Tibial artery (tissue), 4 donors: Measurements from ENCODE around the gene IGSF9B.

ENCODE experiments used
- DNase-seq, 2 donors: peaks; one replicate each; pipeline ENCODE4 v3.0.0-alpha.2; 2019
- H3K27ac ChIP-seq, 2 donors: fragments of 200-600 bp; sonication (generic) in 1 of 2; 1 replicate in 1 of 2; 2 replicates in 1 of 2; pipeline ENCODE4 v1.5.1; 2018 to 2019; ENCODE audit warnings: mild to moderate bottlenecking in 1 of 2
- H3K27me3 ChIP-seq, 2 donors: fragments of 200-600 bp; sonication (generic) in 1 of 2; one replicate each; pipeline versions ENCODE4 v1.5.1 to v1.6.0; 2016 to 2019
- H3K36me3 ChIP-seq, 3 donors: fragments of 200-600 bp; sonication (generic) in 2 of 3; one replicate each; pipeline ENCODE4 v1.5.1; 2016 to 2019; ENCODE audit warnings: mild to moderate bottlenecking in 2 of 3
- H3K4me1 ChIP-seq, 4 donors: fragments of 200-600 bp; sonication (generic) in 2 of 4; 1 replicate in 3 of 4; 2 replicates in 1 of 4; pipeline ENCODE4 v1.5.1; 2016 to 2019
- H3K4me3 ChIP-seq, 2 donors: fragments of 200-600 bp; sonication (generic) in 1 of 2; 1 replicate in 1 of 2; 2 replicates in 1 of 2; pipeline ENCODE4 v1.5.1; 2018 to 2019; ENCODE audit warnings: mild to moderate bottlenecking in 2 of 2
- H3K9me3 ChIP-seq, 3 donors: fragments of 200-600 bp; sonication (generic) in 1 of 3; one replicate each; pipeline ENCODE4 v1.5.1; 2016 to 2019
- CTCF ChIP-seq, 2 experiments: fragments of 200-600 bp in 1 of 2; fragments of 450-650 bp in 1 of 2; IDR thresholded peaks; one replicate each; pipeline ENCODE4 v1.5.1; 2017 to 2019; ENCODE audit warnings: antibody characterized with exemption in 2 of 2, mild to moderate bottlenecking in 1 of 2, moderate library complexity in 1 of 2
- intact Hi-C: fragments of 100-400 bp; cut with DNase I; formaldehyde crosslinking; loops from one replicate; pipeline ENCODE4 v1.15.0; 2023; ENCODE audit warnings: low total_unique reads

Gene IGSF9B

GRCh38 chr11:133938166-133938565 lies 18.6 kb downstream of the IGSF9B start:
- H3K27me3 ChIP-seq = no peaks in the 10 kb centered on the region
- H3K27ac ChIP-seq = no peak overlapping the region
- peaks cover 55 to 77% (median 56%) of the 10 kb centered on the region in 3 donors for H3K36me3 ChIP-seq
- H3K4me1 ChIP-seq = no peaks in the 10 kb centered on the region
- no peak for DNase-seq
- H3K4me3 ChIP-seq = no peak overlapping the region
- no peaks in the 10 kb centered on the region for H3K9me3 ChIP-seq
- no peak for TF ChIP-seq CTCF (IDR thresholded peaks at IDR 0.05)
- intact Hi-C loops = no loop called here

- Histone ChIP-seq H3K27ac (no peak overlapping the region), H3K27me3 (no peaks in the 10 kb centered on the region), H3K9me3 (no peaks in the 10 kb centered on the region), H3K4me3 (no peak overlapping the region), H3K4me1 (no peaks in the 10 kb centered on the region), H3K36me3 (peaks cover 55 to 70% (median 56%) of the 10 kb centered on the region in 3 donors)
- no peak for DNase-seq
- no peak for TF ChIP-seq CTCF (IDR thresholded peaks at IDR 0.05)
- intact Hi-C loops = no loop called here
These were observed 19.3 kb downstream of the IGSF9B start for GRCh38 chr11:133937468-133937867.

- no peak overlapping the region for H3K4me3 ChIP-seq
- no peak overlapping the region for H3K27ac ChIP-seq
- DNase-seq = no peak
- no peaks in the 10 kb centered on the region for H3K9me3 ChIP-seq
- H3K27me3 ChIP-seq = no peaks in the 10 kb centered on the region
- H3K36me3 ChIP-seq = peaks cover 55 to 69% (median 56%) of the 10 kb centered on the region in 3 donors
- no peaks in the 10 kb centered on the region for H3K4me1 ChIP-seq
- TF ChIP-seq CTCF (IDR thresholded peaks at IDR 0.05) = no peak
- intact Hi-C loops = no loop called here
These were observed 19.8 kb downstream of the IGSF9B start for GRCh38 chr11:133937015-133937414.

DNA sequence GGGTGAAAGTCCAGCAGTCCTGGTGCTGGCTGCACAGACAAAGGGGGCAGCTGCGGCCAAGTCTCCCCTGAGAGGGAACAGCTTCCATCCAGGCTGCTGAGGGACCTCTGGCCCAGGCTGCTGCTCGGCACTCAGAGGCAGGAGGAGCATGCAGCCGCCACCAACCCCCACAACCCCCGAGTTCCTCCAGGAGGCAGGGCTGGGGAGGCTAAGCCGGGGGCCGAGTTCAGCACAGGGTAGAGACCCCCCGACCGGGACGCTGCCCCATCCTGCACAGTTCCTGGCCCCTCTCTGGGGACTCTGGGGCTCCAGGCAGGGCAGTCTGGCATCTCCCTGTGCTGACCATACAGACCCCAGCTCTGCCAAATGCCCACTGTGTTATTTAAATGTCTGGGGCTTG lies 20.2 kb downstream of the IGSF9B start:
- peaks cover 59 to 69% (median 60%) of the 10 kb centered on the region in 3 donors for H3K36me3 ChIP-seq
- no peak overlapping the region for H3K4me3 ChIP-seq
- no peak for DNase-seq
- no peaks in the 10 kb centered on the region for H3K9me3 ChIP-seq
- TF ChIP-seq CTCF (IDR thresholded peaks at IDR 0.05) = no peak
- intact Hi-C loops = no loop called here
- no peaks in the 10 kb centered on the region for H3K27me3 ChIP-seq
- no peak overlapping the region for H3K27ac ChIP-seq
- no peaks in the 10 kb centered on the region for H3K4me1 ChIP-seq

DNA sequence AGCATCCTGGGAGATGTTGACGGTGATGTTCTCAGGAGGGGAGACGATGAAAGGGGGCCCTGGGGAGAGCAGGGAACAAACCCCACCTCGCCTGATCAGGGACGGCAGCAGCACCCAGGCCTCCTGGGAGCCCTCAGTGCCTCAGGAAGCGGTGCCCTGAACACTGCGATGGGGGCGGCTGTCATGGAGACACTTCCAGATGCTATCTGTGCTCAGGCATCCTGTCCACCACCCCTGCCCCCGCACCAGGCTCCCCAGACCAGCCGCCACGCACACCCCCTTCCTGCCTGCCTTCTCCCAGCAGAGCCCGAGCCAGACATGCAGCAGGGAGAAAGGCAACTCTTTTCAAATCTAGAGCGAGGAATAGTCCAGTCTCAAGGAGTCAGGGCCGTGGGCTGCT lies 20.6 kb downstream of the IGSF9B start:
- H3K27ac ChIP-seq = no peak overlapping the region
- H3K27me3 ChIP-seq = no peaks in the 10 kb centered on the region
- no peak for DNase-seq
- peaks cover 64 to 73% (median 64%) of the 10 kb centered on the region in 3 donors for H3K36me3 ChIP-seq
- H3K4me3 ChIP-seq = no peak overlapping the region
- H3K4me1 ChIP-seq = no peaks in the 10 kb centered on the region
- TF ChIP-seq CTCF (IDR thresholded peaks at IDR 0.05) = no peak
- intact Hi-C loops = no loop called here
- no peaks in the 10 kb centered on the region for H3K9me3 ChIP-seq

- Histone ChIP-seq H3K36me3 (peaks cover 64 to 79% (median 65%) of the 10 kb centered on the region in 3 donors), H3K4me1 (no peaks in the 10 kb centered on the region), H3K4me3 (no peak overlapping the region), H3K27me3 (no peaks in the 10 kb centered on the region), H3K27ac (no peak overlapping the region), H3K9me3 (no peaks in the 10 kb centered on the region)
- no peak for DNase-seq
- TF ChIP-seq CTCF (IDR thresholded peaks at IDR 0.05) = no peak
- intact Hi-C loops = no loop called here
These were observed 21.2 kb downstream of the IGSF9B start for GRCh38 chr11:133935551-133935910.
